ENCODE data around the gene GALNS. TPM values are rescaled to one million over a fixed set of nuclear protein-coding genes. Genes with fewer than 3 reads are reported as not detected.

GALNS gene
- total and polyA plus RNA-seq, 3 donors from 2014 or later: 55.9 to 94.4 (median 65.3) TPM

GRCh38 chr16:88777471-88778270 is 79.1 kb downstream of the GALNS start:
- Histone ChIP-seq H3K4me3 (no peak overlapping the region), H3K9me3 (no peaks in the 10 kb centered on the region), H3K4me1 (peaks cover 25% of the 10 kb centered on the region), H3K27me3 (no peaks in the 10 kb centered on the region), H3K36me3 (ENCODE audit: low read depth, missing control alignments) (no peaks in the 10 kb centered on the region), H3K27ac (no peak overlapping the region)
- intact Hi-C loops (cut with DNase I; ENCODE audit: low total_unique reads): no loop called here
- TF ChIP-seq POLR2A (IDR thresholded peaks at IDR 0.05): no peak
- TF ChIP-seq CTCF (IDR thresholded peaks at IDR 0.05): no peak
- WGBS, 2 donors: 87 to 90% methylated on average over 33 to 34 of the region's 34 CpGs
- DNase-seq: no peak

GRCh38 chr16:88775825-88776224 is 80.9 kb downstream of the GALNS start:
- Histone ChIP-seq H3K36me3 (ENCODE audit: low read depth, missing control alignments) (no peaks in the 10 kb centered on the region), H3K4me3 (no peak overlapping the region), H3K27ac (no peak overlapping the region), H3K4me1 (peaks cover 31% of the 10 kb centered on the region), H3K9me3 (no peaks in the 10 kb centered on the region), H3K27me3 (no peaks in the 10 kb centered on the region)
- no peak for TF ChIP-seq CTCF (IDR thresholded peaks at IDR 0.05)
- no peak for TF ChIP-seq POLR2A (IDR thresholded peaks at IDR 0.05)
- DNase-seq: no peak
- intact Hi-C loops (cut with DNase I; ENCODE audit: low total_unique reads): no loop called here
- WGBS, 2 donors: 74 to 78% methylated on average over 17 to 18 of the region's 18 CpGs

GRCh38 chr16:88774544-88775393 is 82.0 kb downstream of the GALNS start:
- no peaks in the 10 kb centered on the region for H3K27me3 ChIP-seq
- DNase-seq: no peak
- no peaks in the 10 kb centered on the region for H3K36me3 ChIP-seq (ENCODE audit: low read depth, missing control alignments)
- H3K4me1 ChIP-seq: peaks cover 35% of the 10 kb centered on the region
- no peak overlapping the region for H3K4me3 ChIP-seq
- no peak overlapping the region for H3K27ac ChIP-seq
- no peaks in the 10 kb centered on the region for H3K9me3 ChIP-seq
- 92 to 95% methylated on average over 28 to 32 of the region's 32 CpGs for WGBS, 2 donors
- TF ChIP-seq CTCF (IDR thresholded peaks at IDR 0.05) (no peak), POLR2A (IDR thresholded peaks at IDR 0.05) (no peak)
- intact Hi-C loops (cut with DNase I; ENCODE audit: low total_unique reads): no loop called here

- Histone ChIP-seq H3K9me3 (no peaks in the 10 kb centered on the region), H3K4me3 (no peak overlapping the region), H3K36me3 (ENCODE audit: low read depth, missing control alignments) (no peaks in the 10 kb centered on the region), H3K27me3 (no peaks in the 10 kb centered on the region), H3K4me1 (peaks cover 29% of the 10 kb centered on the region), H3K27ac (no peak overlapping the region)
- intact Hi-C loops (cut with DNase I; ENCODE audit: low total_unique reads): no loop called here
- WGBS, 2 donors: 72% methylated on average over 12 of the region's 12 CpGs; no CpG with 5 or more reads in 1 of the 2 donors
- TF ChIP-seq CTCF (IDR thresholded peaks at IDR 0.05) (no peak), POLR2A (IDR thresholded peaks at IDR 0.05) (no peak)
- DNase-seq: no peak
These were observed 82.9 kb downstream of the GALNS start for GRCh38 chr16:88773812-88774291.
